Transverse colon (tissue), 4 donors: Measurements from ENCODE around the gene EXT2. TPM values are rescaled to one million over a fixed set of nuclear protein-coding genes. Genes with fewer than 3 reads are reported as not detected.

Experiments
- DNase-seq: peaks from one replicate; pipeline ENCODE4 v3.0.0-alpha.2; 2019
- H3K27ac ChIP-seq, 4 donors: fragments of 200-600 bp; sonication (generic); 2 replicates each; pipeline ENCODE4 v1.5.1; 2016 to 2018; ENCODE audit warnings: inconsistent platforms in 4 of 4
- H3K27me3 ChIP-seq: fragments of 200-600 bp; sonication (generic); 2 replicates; pipeline ENCODE4 v1.5.1; 2017; ENCODE audit warnings: inconsistent platforms
- H3K36me3 ChIP-seq, 4 donors: fragments of 200-600 bp; sonication (generic); 2 replicates each; pipeline ENCODE4 v1.5.1; 2017 to 2019; ENCODE audit warnings: inconsistent platforms in 4 of 4
- H3K4me1 ChIP-seq, 4 donors: fragments of 200-600 bp; sonication (generic); 2 replicates each; pipeline ENCODE4 v1.5.1; 2017 to 2020; ENCODE audit warnings: inconsistent platforms in 4 of 4
- H3K4me3 ChIP-seq, 4 donors: fragments of 200-600 bp; sonication (generic); 1 replicate in 1 of 4; 2 replicates in 3 of 4; pipeline versions ENCODE4 v1.5.1 to v1.6.1; 2017 to 2019; ENCODE audit warnings: inconsistent platforms in 4 of 4
- H3K9me3 ChIP-seq, 2 donors: fragments of 200-600 bp; sonication (generic); 2 replicates each; pipeline ENCODE4 v1.5.1; 2017 to 2019; ENCODE audit warnings: inconsistent platforms in 2 of 2
- CTCF ChIP-seq, 5 experiments: fragments of 200-600 bp in 3 of 5; fragments of 450-650 bp in 2 of 5; sonication (generic) in 3 of 5; IDR thresholded peaks; 1 replicate in 2 of 5; 2 replicates in 3 of 5; pipeline ENCODE4 v1.5.1; 2016 to 2017; ENCODE audit warnings: antibody characterized with exemption in 5 of 5, inconsistent platforms in 3 of 5, mild to moderate bottlenecking in 2 of 5, moderate library complexity in 1 of 5
- EP300 ChIP-seq: sonication (generic); formaldehyde crosslinking; IDR thresholded peaks from one replicate; pipeline ENCODE4 v1.6.1; 2017; ENCODE audit warnings: antibody characterized with exemption, low read depth
- POLR2A ChIP-seq: fragments of 450-650 bp; IDR thresholded peaks from one replicate; pipeline ENCODE4 v1.6.1; 2016; ENCODE audit warnings: antibody characterized with exemption, mild to moderate bottlenecking, moderate library complexity
- POLR2AphosphoS5 ChIP-seq, 3 donors: sonication (generic); formaldehyde crosslinking; IDR thresholded peaks; one replicate each; pipeline ENCODE4 v1.6.1; 2016; ENCODE audit warnings: antibody characterized with exemption in 3 of 3
- WGBS, 2 donors: methylation state at CpG; one replicate each; pipeline ENCODE4 v1.1.5; 2018; ENCODE audit warnings: low coverage in 1 of 2; 5-methylcytosine and 5-hydroxymethylcytosine counted together
- in situ Hi-C, 4 donors: fragments of 200-750 bp; cut with MboI; loops; one replicate each; pipeline versions ENCODE4 v1.15.0 to v1.15.1; 2017; ENCODE audit warnings: low sequenced_read_pairs in 3 of 4, low pct_ligation_motif_present in 1 of 4, low pct_unique_long_range_greater_than_20kb in 1 of 4
- intact Hi-C: fragments of 100-400 bp; cut with DNase I; formaldehyde crosslinking; loops from one replicate; pipeline ENCODE4 v1.15.1; 2023; ENCODE audit warnings: low total_unique reads
- total RNA-seq, 4 donors: library from RNA; depleted of rRNA; stranded (reverse); fragments of >200 nt; gene quantifications; one replicate each; pipeline ENCODE4 v1.1.0, GENCODE V29; 2016

The EXT2 gene
- total RNA-seq, 4 donors from 2014 or later, result 32.2 to 82.9 (median 59.6) TPM

DNA sequence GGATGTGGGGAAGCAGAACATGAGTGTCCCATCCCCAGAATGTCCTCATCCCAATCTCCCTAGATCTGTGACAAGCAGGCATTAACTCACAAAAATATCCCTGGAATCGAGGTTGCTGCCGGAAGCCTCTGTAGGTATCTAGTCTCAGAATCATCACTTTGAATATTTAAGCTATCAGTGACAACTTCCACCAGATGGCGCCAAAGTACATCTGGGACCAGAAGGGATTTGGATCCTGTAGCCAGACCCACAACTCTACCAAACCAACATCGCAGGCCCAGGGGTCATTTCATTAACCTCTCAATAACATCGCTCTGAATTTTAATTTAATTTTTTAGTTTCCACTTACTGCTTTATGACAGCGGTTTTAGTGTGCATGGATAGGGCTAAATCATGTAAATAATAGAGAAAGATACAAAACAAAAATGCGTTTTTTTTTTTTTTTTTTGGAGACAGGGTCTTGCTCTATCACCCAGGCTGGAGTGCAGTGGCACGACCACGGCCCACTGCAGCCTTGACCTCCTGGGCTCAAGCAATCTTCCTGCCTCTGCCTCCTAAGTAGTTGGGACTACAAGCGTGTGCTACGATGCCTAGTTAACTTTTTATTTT, 1.1 kb upstream of the EXT2 start:
- Histone ChIP-seq H3K36me3 (no peaks in the 10 kb centered on the region), H3K4me1 (peaks cover 7 to 24% (median 11%) of the 10 kb centered on the region in 4 donors), H3K9me3 (no peaks in the 10 kb centered on the region), H3K27ac (no peak overlapping the region), H3K27me3 (no peaks in the 10 kb centered on the region), H3K4me3 (no peak overlapping the region)
- intact Hi-C loops (no loop called here), in situ Hi-C loops (loop anchor here in 2 of 4 donors (10.0 to 25.0 kb wide), 2 partner anchors 443 to 450 kb away; no protein-coding TSS in a partner anchor)
- WGBS, 2 donors, result 12 to 23% methylated on average over 4 to 11 of the region's 11 CpGs
- TF ChIP-seq POLR2A (no peak), CTCF (IDR thresholded peaks at IDR 0.05) (peak; percentile 69 to 82 (median 74))
- DNase-seq, result peak; percentile 87

DNA sequence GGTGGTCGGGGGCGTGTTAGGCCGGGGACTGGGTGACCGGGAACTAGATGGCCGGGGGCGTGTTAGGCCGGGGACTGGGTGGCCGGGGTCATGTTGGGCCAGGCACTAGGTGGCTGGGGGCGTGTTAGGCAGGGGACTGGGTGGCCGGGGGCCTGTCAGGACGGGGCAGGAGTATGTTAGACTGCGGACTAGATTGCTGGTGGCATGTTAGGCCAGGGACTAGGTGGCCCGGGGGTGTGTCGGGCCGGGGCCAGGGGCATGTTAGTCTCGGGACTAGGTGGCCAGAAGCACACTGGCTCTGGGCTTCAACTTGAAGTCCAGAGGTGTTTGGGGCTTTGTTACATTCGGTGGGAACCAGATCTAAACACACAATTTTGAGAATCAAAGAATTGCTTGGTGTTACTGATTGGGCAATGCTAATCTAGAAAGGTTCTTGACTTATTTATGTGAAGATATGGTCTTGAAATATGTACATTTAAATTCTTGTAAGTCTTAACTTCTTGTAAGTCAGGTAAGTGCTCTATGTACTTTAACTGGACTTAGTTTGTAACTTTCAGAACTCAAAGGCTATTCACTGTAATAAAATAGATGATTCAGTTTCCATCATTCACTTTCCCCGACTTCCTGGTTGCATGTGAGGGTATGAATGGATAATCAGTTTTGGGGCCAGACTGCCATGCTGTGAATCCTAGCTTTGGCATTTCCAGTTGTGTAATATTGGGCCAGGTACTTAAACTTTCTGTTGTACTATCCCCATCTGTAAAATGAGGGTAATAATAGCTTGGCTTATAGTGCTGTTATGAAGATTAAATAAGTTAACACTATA, 1.1 kb downstream of the EXT2 start:
- 13 to 23% methylated on average over 3 to 18 of the region's 18 CpGs for WGBS, 2 donors
- no peak for TF ChIP-seq EP300
- Histone ChIP-seq H3K27me3 (no peaks in the 10 kb centered on the region), H3K9me3 (no peaks in the 10 kb centered on the region), H3K27ac (peak overlapping the region; percentile 75 to 89 (median 84)), H3K4me1 (peaks cover 7 to 24% (median 11%) of the 10 kb centered on the region in 4 donors), H3K36me3 (no peaks in the 10 kb centered on the region), H3K4me3 (peak overlapping the region; percentile 66 to 88 (median 82))
- in situ Hi-C loops (loop anchor here in 2 of 4 donors (10.0 to 25.0 kb wide), 2 partner anchors 441 to 448 kb away; no protein-coding TSS in a partner anchor), intact Hi-C loops (no loop called here)
- DNase-seq, result no peak

DNA sequence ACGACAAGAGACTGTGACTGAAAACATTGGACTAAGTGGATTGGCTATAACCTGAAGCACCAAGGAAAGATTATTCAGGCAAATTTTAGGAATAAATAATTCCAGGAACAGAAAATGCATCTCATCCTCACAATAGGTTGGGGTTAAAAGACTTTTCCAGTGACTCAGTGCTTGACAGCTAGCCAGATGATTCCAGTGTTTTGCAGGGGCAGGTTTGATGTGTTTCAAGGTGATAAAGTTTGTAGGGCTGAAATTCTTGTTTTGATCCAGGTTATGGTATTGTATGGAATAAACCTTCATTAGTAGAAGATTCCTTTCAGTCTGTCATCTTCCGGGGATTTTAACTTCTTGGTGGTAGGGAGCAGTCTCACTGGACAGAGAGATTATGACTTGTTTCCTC, 2.3 kb downstream of the EXT2 start:
- intact Hi-C loops, result no loop called here

GRCh38 chr11:44101098-44101497, 5.6 kb downstream of the EXT2 start:
- intact Hi-C loops (no loop called here), in situ Hi-C loops (loop anchor here in 2 of 4 donors (10.0 to 25.0 kb wide), 2 partner anchors 436 to 444 kb away; no protein-coding TSS in a partner anchor)
- H3K9me3 ChIP-seq, result no peaks in the 10 kb centered on the region
- 92% methylated on average over 2 of the region's 2 CpGs; no CpG with 5 or more reads in 1 of the 2 donors for WGBS, 2 donors
- H3K4me3 ChIP-seq, result no peak overlapping the region
- peaks cover 4 to 12% (median 10%) of the 10 kb centered on the region in 4 donors for H3K4me1 ChIP-seq
- no peaks in the 10 kb centered on the region for H3K27me3 ChIP-seq
- no peak overlapping the region for H3K27ac ChIP-seq
- no peaks in the 10 kb centered on the region for H3K36me3 ChIP-seq
- DNase-seq, result no peak
- TF ChIP-seq POLR2AphosphoS5 (IDR thresholded peaks at IDR 0.05) (no peak), POLR2A (no peak), EP300 (no peak), CTCF (IDR thresholded peaks at IDR 0.05) (no peak)

More for the DNA sequence above, 2.3 kb downstream of the EXT2 start:
- TF ChIP-seq CTCF (IDR thresholded peaks at IDR 0.05) (no peak), POLR2A (no peak), POLR2AphosphoS5 (IDR thresholded peaks at IDR 0.05) (no peak), EP300 (no peak)
- in situ Hi-C loops, result loop anchor here in 2 of 4 donors (10.0 to 25.0 kb wide), 2 partner anchors 439 to 447 kb away; no protein-coding TSS in a partner anchor
- no peak overlapping the region for H3K27ac ChIP-seq
- no peak for DNase-seq
- H3K9me3 ChIP-seq, result no peaks in the 10 kb centered on the region
- H3K27me3 ChIP-seq, result no peaks in the 10 kb centered on the region
- peaks cover 7 to 24% (median 11%) of the 10 kb centered on the region in 4 donors for H3K4me1 ChIP-seq
- no peak overlapping the region for H3K4me3 ChIP-seq
- 84 to 100% methylated on average over 1 to 2 of the region's 2 CpGs for WGBS, 2 donors
- H3K36me3 ChIP-seq, result no peaks in the 10 kb centered on the region
